PC-9 (cell line): ENCODE results near the gene OR56B1. TPM values are rescaled to one million over a fixed set of nuclear protein-coding genes. Genes with fewer than 3 reads are reported as not detected.

Source experiments
- BruUV-seq: library from RNA; stranded (reverse); fragments of 400-500 nt; replicated peaks from 2 replicates; lab custom pipeline; 2021; lab: Mats Ljungman, UMichigan
- CTCF ChIA-PET: fragments of 300-600 bp; sonication (Branson Sonifier 250); formaldehyde crosslinking; loops from one replicate; lab custom pipeline; 2022; ENCODE audit warnings: antibody characterized with exemption; lab: Charles Lee
- POLR2A ChIA-PET: fragments of 300-600 bp; sonication (Branson Sonifier 250); formaldehyde crosslinking; loops from one replicate; lab custom pipeline; 2022; ENCODE audit warnings: antibody characterized with exemption; ENCODE audit not compliant: unreplicated experiment; lab: Charles Lee
- DNase-seq, 2 experiments: peaks; one replicate each; pipeline versions ENCODE4 v3.0.0 to v3.0.0-alpha.2; 2015 to 2022; ENCODE audit warnings: mixed read lengths in 1 of 2
- H2AFZ ChIP-seq: fragments of 200-600 bp; sonication (generic); 2 replicates; pipeline ENCODE4 v1.8.1; 2017; ENCODE audit warnings: antibody characterized with exemption
- H3F3A ChIP-seq: fragments of 200-600 bp; sonication (generic); 2 replicates; pipeline ENCODE4 v1.8.1; 2017; ENCODE audit warnings: antibody characterized with exemption, mild to moderate bottlenecking, low read depth; ENCODE audit not compliant: insufficient read depth
- H3K27ac ChIP-seq: fragments of 200-600 bp; sonication (generic); 2 replicates; pipeline ENCODE4 v1.6.1; 2016; ENCODE audit warnings: mixed run types
- H3K27me3 ChIP-seq: fragments of 200-600 bp; sonication (generic); 2 replicates; pipeline ENCODE4 v1.6.1; 2016; ENCODE audit warnings: low read depth, mixed run types; ENCODE audit not compliant: insufficient read depth
- H3K36me3 ChIP-seq: fragments of 200-600 bp; sonication (generic); 2 replicates; pipeline ENCODE4 v1.6.1; 2016; ENCODE audit warnings: low read depth, mixed run types
- H3K4me1 ChIP-seq: fragments of 200-600 bp; sonication (generic); replicated peaks from 2 replicates; pipeline ENCODE4 v1.6.1; 2016; ENCODE audit warnings: mixed run types; ENCODE audit not compliant: insufficient read depth
- H3K4me2 ChIP-seq: fragments of 200-600 bp; sonication (generic); 2 replicates; pipeline ENCODE4 v1.6.1; 2017; ENCODE audit warnings: mixed run types
- H3K4me3 ChIP-seq: fragments of 200-600 bp; sonication (generic); 2 replicates; pipeline ENCODE4 v1.6.1; 2016; ENCODE audit warnings: mixed run types
- H3K79me2 ChIP-seq: fragments of 200-600 bp; sonication (generic); 2 replicates; pipeline ENCODE4 v1.6.1; 2017; ENCODE audit warnings: low read depth, mixed run types
- H3K9me2 ChIP-seq: fragments of 200-600 bp; sonication (generic); 2 replicates; pipeline ENCODE4 v1.8.1; 2017; ENCODE audit warnings: mild to moderate bottlenecking; ENCODE audit not compliant: insufficient read depth
- H3K9me3 ChIP-seq: fragments of 200-600 bp; sonication (generic); 2 replicates; pipeline ENCODE4 v1.8.1; 2016; ENCODE audit warnings: low read depth; ENCODE audit not compliant: insufficient read depth
- H4K20me1 ChIP-seq: fragments of 200-600 bp; sonication (generic); 2 replicates; pipeline ENCODE4 v1.8.1; 2017; ENCODE audit not compliant: insufficient read depth
- EZH2 ChIP-seq: fragments of 200-600 bp; sonication (generic); IDR thresholded peaks from 2 replicates; pipeline ENCODE4 v1.8.0; 2017; ENCODE audit warnings: antibody characterized with exemption, low read depth
- intact Hi-C: fragments of 100-400 bp; cut with micrococcal nuclease; formaldehyde crosslinking; loops from one replicate; pipeline ENCODE4 v1.10.0; 2022; ENCODE audit not compliant: unreplicated experiment
- total RNA-seq: library from RNA; stranded (reverse); gene quantifications from 2 replicates; pipeline ENCODE4 v1.2.3, GENCODE V29; 2021
- TF ChIP-seq, protein P1 (sequence below): fragments of 200-600 bp; sonication (generic); conservative IDR thresholded peaks from 2 replicates; pipeline ENCODE4 v1.6.1; 2017; ENCODE audit warnings: mixed run types, antibody characterized with exemption, mild to moderate bottlenecking, moderate library complexity

The OR56B1 gene
- total RNA-seq, 1 experiment from 2014 or later = not detected

DNA sequence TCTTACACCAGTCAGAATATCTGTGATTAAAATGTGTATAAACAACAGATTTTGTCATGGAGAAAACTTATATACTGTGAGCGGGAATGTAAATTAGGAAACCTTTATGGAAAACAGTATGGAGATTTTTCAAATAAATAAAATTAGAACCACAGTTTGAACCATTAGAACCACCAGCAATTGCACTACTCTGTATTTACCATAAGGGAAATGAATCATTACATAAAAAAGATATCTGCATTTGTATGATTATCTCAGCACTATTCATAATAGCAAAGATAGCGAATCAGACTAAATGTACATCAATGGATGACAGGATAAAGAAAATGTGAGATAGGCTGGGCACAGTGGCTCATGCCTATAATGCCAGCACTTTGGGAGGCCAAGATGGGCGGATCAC lies 10.4 kb downstream of the OR56B1 start:
- DNase-seq = no peak
- Histone ChIP-seq H4K20me1 (no peaks in the 10 kb centered on the region), H3K4me3 (no peak overlapping the region), H3K9me3 (no peaks in the 10 kb centered on the region), H3K4me2 (no peak overlapping the region), H3K36me3 (no peaks in the 10 kb centered on the region), H3K4me1 (no peaks in the 10 kb centered on the region), H3K27me3 (no peaks in the 10 kb centered on the region), H3F3A (no peaks in the 10 kb centered on the region), H3K79me2 (no peaks in the 10 kb centered on the region), H3K27ac (no peak overlapping the region), H3K9me2 (no peaks in the 10 kb centered on the region), H2AFZ (no peak overlapping the region)
- intact Hi-C loops = no loop called here
- no TSS peak for BruUV-seq
- TF ChIP-seq, protein P1, sequence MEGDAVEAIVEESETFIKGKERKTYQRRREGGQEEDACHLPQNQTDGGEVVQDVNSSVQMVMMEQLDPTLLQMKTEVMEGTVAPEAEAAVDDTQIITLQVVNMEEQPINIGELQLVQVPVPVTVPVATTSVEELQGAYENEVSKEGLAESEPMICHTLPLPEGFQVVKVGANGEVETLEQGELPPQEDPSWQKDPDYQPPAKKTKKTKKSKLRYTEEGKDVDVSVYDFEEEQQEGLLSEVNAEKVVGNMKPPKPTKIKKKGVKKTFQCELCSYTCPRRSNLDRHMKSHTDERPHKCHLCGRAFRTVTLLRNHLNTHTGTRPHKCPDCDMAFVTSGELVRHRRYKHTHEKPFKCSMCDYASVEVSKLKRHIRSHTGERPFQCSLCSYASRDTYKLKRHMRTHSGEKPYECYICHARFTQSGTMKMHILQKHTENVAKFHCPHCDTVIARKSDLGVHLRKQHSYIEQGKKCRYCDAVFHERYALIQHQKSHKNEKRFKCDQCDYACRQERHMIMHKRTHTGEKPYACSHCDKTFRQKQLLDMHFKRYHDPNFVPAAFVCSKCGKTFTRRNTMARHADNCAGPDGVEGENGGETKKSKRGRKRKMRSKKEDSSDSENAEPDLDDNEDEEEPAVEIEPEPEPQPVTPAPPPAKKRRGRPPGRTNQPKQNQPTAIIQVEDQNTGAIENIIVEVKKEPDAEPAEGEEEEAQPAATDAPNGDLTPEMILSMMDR = no peak
- TF ChIP-seq EZH2 = no peak
- POLR2A ChIA-PET = no interaction called here
- CTCF ChIA-PET = no interaction called here

DNA sequence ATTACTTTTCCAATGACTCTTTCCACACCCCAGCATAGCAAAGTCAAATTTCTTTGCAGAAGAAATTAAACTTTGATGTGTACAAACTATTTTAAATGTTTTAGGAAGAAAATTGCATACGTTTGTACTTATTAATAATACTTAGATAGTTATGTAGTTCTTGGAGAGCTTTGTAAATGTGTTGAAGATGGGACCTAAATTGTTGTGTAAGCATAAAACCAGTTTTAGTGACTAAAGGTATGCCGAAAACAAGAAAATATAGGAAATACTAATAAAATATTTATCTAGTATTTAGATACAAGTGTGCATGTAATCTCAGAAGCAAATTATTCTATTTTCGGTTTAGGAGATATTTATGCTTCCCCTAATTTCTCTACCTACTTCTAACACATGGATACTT lies 13.6 kb downstream of the OR56B1 start:
- no peak for DNase-seq
- no TSS peak for BruUV-seq
- Histone ChIP-seq H3K36me3 (no peaks in the 10 kb centered on the region), H3K27ac (no peak overlapping the region), H3K27me3 (no peaks in the 10 kb centered on the region), H3K4me2 (no peak overlapping the region), H3K4me1 (no peaks in the 10 kb centered on the region), H4K20me1 (no peaks in the 10 kb centered on the region), H3K79me2 (no peaks in the 10 kb centered on the region), H3F3A (no peaks in the 10 kb centered on the region), H3K9me3 (no peaks in the 10 kb centered on the region), H3K4me3 (no peak overlapping the region), H2AFZ (no peak overlapping the region), H3K9me2 (no peaks in the 10 kb centered on the region)
- TF ChIP-seq EZH2 = no peak
- TF ChIP-seq, protein P1 = no peak
- CTCF ChIA-PET = no interaction called here
- POLR2A ChIA-PET = no interaction called here
- intact Hi-C loops = no loop called here

DNA sequence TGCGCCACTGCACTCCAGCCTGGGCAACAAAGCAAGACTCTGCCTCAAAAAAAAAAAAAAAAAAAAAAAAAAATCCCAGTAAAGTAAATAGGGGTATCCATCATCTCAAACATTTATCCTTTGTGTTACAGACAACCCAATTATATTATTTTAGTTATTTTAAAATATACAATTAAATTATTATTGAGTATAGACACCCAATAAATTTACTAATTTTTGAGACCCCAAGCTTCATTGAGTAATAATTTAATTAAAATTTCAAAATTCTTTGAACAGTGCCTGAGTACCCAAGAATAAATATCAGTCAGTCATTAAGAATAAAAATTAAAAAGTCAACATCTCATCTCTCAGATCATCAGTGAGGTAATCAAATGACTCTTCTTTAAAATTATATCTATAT lies 17.7 kb downstream of the OR56B1 start, which contains the start of gene OR52N4:
OR52N4 (plus strand) TSS at position 301 of the 400 bp plus-strand sequence. CDS start 498 bp downstream, outside the sequence.
- TF ChIP-seq EZH2 = no peak
- TF ChIP-seq, protein P1 = no peak
- intact Hi-C loops = no loop called here

More for the DNA sequence above, 17.7 kb downstream of the OR56B1 start, which contains the start of gene OR52N4:
- ChIA-PET CTCF (no interaction called here), POLR2A (no interaction called here)
- Histone ChIP-seq H4K20me1 (no peaks in the 10 kb centered on the region), H3K36me3 (no peaks in the 10 kb centered on the region), H3K4me3 (no peak within 1 kb of the TSS), H3K27me3 (no peaks in the 10 kb centered on the region), H3K27ac (no peak within 1 kb of the TSS), H3K4me1 (no peaks in the 10 kb centered on the region), H3K9me3 (no peaks in the 10 kb centered on the region), H3K9me2 (0 out of 2 replicates have a peak, but pooled peaks cover 3% of the 10 kb centered on the region), H3F3A (no peaks in the 10 kb centered on the region), H3K4me2 (no peak within 1 kb of the TSS), H2AFZ (no peak within 1 kb of the TSS), H3K79me2 (no peaks in the 10 kb centered on the region)
- no peak for DNase-seq
- BruUV-seq = no TSS peak
